Tibial nerve (tissue), 4 donors: Measurements from ENCODE around the gene CACNA1F. TPM values are rescaled to one million over a fixed set of nuclear protein-coding genes. Genes with fewer than 3 reads are reported as not detected.

Experiments
- DNase-seq, 2 donors: peaks; one replicate each; pipeline ENCODE4 v3.0.0-alpha.2; 2019; ENCODE audit warnings: low spot score in 2 of 2
- H3K27ac ChIP-seq, 4 donors: fragments of 200-600 bp; sonication (generic) in 3 of 4; one replicate each; pipeline ENCODE4 v1.5.1; 2017 to 2019; ENCODE audit warnings: mild to moderate bottlenecking in 1 of 4
- H3K27me3 ChIP-seq, 2 donors: fragments of 200-600 bp; sonication (generic) in 1 of 2; one replicate each; pipeline versions ENCODE4 v1.5.1 to v1.6.0; 2017 to 2019
- H3K36me3 ChIP-seq, 3 donors: fragments of 200-600 bp; sonication (generic); one replicate each; pipeline ENCODE4 v1.5.1; 2018 to 2019
- H3K4me1 ChIP-seq, 4 donors: fragments of 200-600 bp; sonication (generic) in 3 of 4; one replicate each; pipeline ENCODE4 v1.5.1; 2017 to 2019
- H3K4me3 ChIP-seq, 4 donors: fragments of 200-600 bp; sonication (generic) in 3 of 4; one replicate each; pipeline ENCODE4 v1.5.1; 2017 to 2019; ENCODE audit warnings: mild to moderate bottlenecking in 1 of 4, moderate library complexity in 1 of 4
- H3K9me3 ChIP-seq, 4 donors: fragments of 200-600 bp; sonication (generic) in 3 of 4; one replicate each; pipeline ENCODE4 v1.5.1; 2017 to 2019
- EP300 ChIP-seq, 2 donors: sonication (generic); formaldehyde crosslinking; IDR thresholded peaks; one replicate each; pipeline ENCODE4 v1.6.1; 2017; ENCODE audit warnings: antibody characterized with exemption in 2 of 2, mild to moderate bottlenecking in 1 of 2
- POLR2A ChIP-seq, 2 donors: fragments of 450-650 bp; IDR thresholded peaks; one replicate each; pipeline ENCODE4 v1.6.1; 2017; ENCODE audit warnings: antibody characterized with exemption in 2 of 2, mild to moderate bottlenecking in 2 of 2, moderate library complexity in 2 of 2
- WGBS, 2 donors: methylation state at CpG; one replicate each; pipeline ENCODE4 v1.1.5; 2018; 5-methylcytosine and 5-hydroxymethylcytosine counted together
- total RNA-seq, 4 donors: library from RNA; depleted of rRNA; stranded (reverse); fragments of >200 nt; gene quantifications; one replicate each; pipeline ENCODE4 v1.1.0, GENCODE V29; 2016
- TF ChIP-seq, protein P1 (sequence below), 5 experiments: fragments of 200-600 bp in 3 of 5; fragments of 450-650 bp in 2 of 5; sonication (generic) in 3 of 5; IDR thresholded peaks; one replicate each; pipeline ENCODE4 v1.5.1; 2016 to 2019; ENCODE audit warnings: antibody characterized with exemption in 5 of 5, mild to moderate bottlenecking in 3 of 5, moderate library complexity in 2 of 5

The CACNA1F gene
- total RNA-seq, 4 donors from 2014 or later: under 0.01 to 1.0 (median 0.40) TPM

DNA sequence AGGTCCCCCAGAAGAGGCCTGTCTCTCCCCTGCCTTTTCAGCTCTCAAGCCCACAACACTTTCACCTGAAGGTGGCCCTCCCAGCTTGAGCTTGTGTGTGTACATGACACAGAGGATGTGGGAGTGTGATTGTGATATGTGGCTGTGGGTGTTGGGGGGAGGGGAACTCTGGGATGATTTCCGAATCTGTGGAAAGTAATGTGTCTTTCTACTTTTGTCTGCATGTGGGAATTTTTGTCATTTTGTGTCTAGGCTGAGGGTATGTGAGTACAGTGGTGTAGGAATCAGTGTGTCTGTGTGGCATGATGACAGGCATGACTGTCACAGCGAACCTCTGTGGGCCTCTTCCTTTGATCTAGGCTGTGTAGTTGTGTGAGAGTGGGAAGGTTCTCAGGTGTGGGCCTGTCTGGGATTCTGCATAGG, 39.6 kb downstream of the CACNA1F start:
- H3K36me3 ChIP-seq: no peaks in the 10 kb centered on the region
- no peak overlapping the region for H3K27ac ChIP-seq
- H3K9me3 ChIP-seq: no peaks in the 10 kb centered on the region
- no peaks in the 10 kb centered on the region for H3K27me3 ChIP-seq
- WGBS, 2 donors: 58 to 72% methylated on average over 2 of the region's 2 CpGs
- TF ChIP-seq EP300 (IDR thresholded peaks at IDR 0.05) (no peak), POLR2A (IDR thresholded peaks at IDR 0.05) (no peak)
- TF ChIP-seq, protein P1, sequence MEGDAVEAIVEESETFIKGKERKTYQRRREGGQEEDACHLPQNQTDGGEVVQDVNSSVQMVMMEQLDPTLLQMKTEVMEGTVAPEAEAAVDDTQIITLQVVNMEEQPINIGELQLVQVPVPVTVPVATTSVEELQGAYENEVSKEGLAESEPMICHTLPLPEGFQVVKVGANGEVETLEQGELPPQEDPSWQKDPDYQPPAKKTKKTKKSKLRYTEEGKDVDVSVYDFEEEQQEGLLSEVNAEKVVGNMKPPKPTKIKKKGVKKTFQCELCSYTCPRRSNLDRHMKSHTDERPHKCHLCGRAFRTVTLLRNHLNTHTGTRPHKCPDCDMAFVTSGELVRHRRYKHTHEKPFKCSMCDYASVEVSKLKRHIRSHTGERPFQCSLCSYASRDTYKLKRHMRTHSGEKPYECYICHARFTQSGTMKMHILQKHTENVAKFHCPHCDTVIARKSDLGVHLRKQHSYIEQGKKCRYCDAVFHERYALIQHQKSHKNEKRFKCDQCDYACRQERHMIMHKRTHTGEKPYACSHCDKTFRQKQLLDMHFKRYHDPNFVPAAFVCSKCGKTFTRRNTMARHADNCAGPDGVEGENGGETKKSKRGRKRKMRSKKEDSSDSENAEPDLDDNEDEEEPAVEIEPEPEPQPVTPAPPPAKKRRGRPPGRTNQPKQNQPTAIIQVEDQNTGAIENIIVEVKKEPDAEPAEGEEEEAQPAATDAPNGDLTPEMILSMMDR (IDR thresholded peaks at IDR 0.05): no peak
- H3K4me1 ChIP-seq: peaks cover 0 to 17% (median 0%) of the 10 kb centered on the region in 4 donors
- H3K4me3 ChIP-seq: no peak overlapping the region
- no peak for DNase-seq

DNA sequence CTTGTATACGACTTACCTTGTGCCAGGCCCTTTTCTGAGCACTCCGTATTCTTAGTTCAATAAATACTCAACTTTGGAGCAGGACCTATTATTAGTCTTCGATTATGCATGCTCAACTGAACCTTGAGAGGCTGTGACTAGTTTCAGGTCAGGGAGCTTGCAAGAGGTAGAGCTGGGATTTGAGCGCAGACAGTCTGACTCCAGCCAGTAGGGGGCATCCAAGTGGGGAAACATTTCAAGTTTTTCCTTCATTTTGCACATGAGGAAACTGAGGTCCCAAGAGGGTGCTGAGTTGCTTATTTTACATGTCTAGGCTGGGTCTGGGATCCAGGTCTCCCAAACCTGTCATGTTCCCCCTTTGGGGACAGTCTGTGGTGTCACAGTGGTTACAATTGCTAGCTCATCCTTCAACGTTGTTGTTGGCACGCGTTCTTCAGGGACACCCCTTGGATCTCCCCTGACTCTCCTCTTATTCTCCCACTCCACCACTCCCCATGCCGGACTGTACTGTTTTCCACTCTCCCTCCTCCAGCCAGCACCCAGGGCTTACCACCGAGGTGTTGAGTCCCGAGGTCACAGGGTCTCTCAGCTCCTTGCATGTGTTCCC, 40.3 kb downstream of the CACNA1F start:
- no peaks in the 10 kb centered on the region for H3K9me3 ChIP-seq
- no peak for DNase-seq
- no peak overlapping the region for H3K27ac ChIP-seq
- no peaks in the 10 kb centered on the region for H3K36me3 ChIP-seq
- peaks cover 0 to 20% (median 0%) of the 10 kb centered on the region in 4 donors for H3K4me1 ChIP-seq
- H3K27me3 ChIP-seq: no peaks in the 10 kb centered on the region
- no peak overlapping the region for H3K4me3 ChIP-seq
- 67 to 72% methylated on average over 10 of the region's 10 CpGs for WGBS, 2 donors
- TF ChIP-seq, protein P1 (IDR thresholded peaks at IDR 0.05): peak in 4 of 5 experiments; percentile 30 to 42 (median 36)
- TF ChIP-seq EP300 (IDR thresholded peaks at IDR 0.05) (no peak), POLR2A (IDR thresholded peaks at IDR 0.05) (no peak)

DNA sequence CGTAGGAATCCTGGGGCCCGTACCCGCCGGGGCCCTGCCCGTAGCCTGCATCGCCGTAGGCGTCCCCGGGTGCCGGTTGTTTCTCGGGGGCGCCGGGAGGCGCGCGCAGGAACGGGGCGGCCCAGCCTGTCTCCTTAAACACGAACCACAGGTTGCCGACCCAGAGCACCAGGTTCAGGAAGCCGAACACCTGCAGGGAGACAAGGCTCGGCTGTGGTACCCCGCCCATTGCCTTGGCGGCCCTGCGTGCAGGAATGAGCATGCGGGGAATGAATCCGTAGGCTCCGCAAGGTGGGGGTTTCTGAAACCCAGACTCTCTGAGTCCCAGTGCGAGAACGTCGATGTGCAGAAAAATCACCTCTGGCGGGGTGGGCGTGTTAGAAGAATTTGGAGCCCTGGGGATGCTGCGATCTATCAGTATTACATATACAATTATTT, 41.5 kb downstream of the CACNA1F start:
- Histone ChIP-seq H3K36me3 (no peaks in the 10 kb centered on the region), H3K4me1 (peaks cover 0 to 21% (median 0%) of the 10 kb centered on the region in 4 donors), H3K27ac (peak overlapping the region; percentile 50 to 95 (median 90)), H3K9me3 (no peaks in the 10 kb centered on the region), H3K4me3 (peak overlapping the region; percentile 50 to 71 (median 57)), H3K27me3 (no peaks in the 10 kb centered on the region)
- TF ChIP-seq EP300 (IDR thresholded peaks at IDR 0.05) (no peak), POLR2A (IDR thresholded peaks at IDR 0.05) (no peak)
- TF ChIP-seq, protein P1 (IDR thresholded peaks at IDR 0.05): no peak
- WGBS, 2 donors: 1 to 45% methylated on average over 10 to 30 of the region's 34 CpGs
- no peak for DNase-seq

DNA sequence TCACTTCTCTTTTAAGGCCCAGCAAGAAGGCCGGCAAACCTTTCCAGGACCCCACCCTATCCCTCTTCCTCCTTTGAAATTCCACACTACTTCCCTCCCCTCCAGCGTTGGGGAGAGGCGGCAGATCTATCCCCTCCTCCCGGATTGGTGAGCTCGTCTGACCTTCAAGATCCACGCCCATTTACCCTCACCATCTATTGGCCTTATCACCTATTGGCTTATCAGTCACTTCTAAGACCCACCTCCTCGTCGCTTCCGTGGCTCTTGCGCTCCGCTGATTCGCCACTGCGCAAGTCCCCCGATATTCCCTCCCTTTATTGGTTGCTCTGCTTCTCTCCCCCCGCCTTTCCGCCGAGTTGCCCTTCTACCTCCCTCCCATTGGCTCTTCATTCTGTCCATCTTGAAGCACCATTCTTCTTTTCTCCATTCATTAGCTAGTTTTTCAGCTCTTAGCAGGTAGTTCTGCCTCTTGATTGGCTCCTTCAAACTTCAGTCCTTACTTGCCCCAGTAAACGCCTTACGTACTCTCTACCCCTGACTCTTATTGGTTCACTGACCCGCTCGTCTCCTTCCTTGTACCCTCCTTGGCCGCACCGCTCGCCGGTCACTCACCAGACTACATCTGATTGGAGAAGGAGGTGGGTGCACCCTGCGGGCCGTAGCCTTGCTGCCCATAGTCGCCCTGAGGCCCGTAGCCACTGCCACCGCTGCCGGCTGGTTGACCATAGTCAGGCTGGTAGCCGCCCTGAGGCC, 42.1 kb downstream of the CACNA1F start:
- peaks cover 0 to 25% (median 0%) of the 10 kb centered on the region in 4 donors for H3K4me1 ChIP-seq
- peak; percentile 81 to 89 for DNase-seq

More for the DNA sequence above, 42.1 kb downstream of the CACNA1F start:
- WGBS, 2 donors: 0 to 47% methylated on average over 26 to 32 of the region's 32 CpGs
- Histone ChIP-seq H3K27me3 (no peaks in the 10 kb centered on the region), H3K27ac (peak overlapping the region; percentile 65 to 95 (median 90)), H3K9me3 (no peaks in the 10 kb centered on the region), H3K4me3 (peak overlapping the region; percentile 50 to 71 (median 57)), H3K36me3 (no peaks in the 10 kb centered on the region)
- TF ChIP-seq EP300 (IDR thresholded peaks at IDR 0.05): peak in 1 of 2 donors; percentile 85
- TF ChIP-seq, protein P1 (IDR thresholded peaks at IDR 0.05): peak in 1 of 5 experiments; percentile 17
- TF ChIP-seq POLR2A (IDR thresholded peaks at IDR 0.05): peak; percentile 58 to 78
